Large intestine (tissue), 3 donors: Measurements from ENCODE around the gene ZNF280D. TPM values are rescaled to one million over a fixed set of nuclear protein-coding genes. Genes with fewer than 3 reads are reported as not detected.
A peak's percentile ranks its signal among the peaks of the same experiment; 100 is the strongest.

Experiments
- DNase-seq, 2 donors: peaks; one replicate each; pipeline versions ENCODE4 v3.0.0 to v3.0.0-alpha.2; 2013
- H3K27ac ChIP-seq: one replicate; pipeline ENCODE4 v1.5.1; 2013; ENCODE audit warnings: low read length
- H3K27me3 ChIP-seq: 2 replicates; pipeline ENCODE4 v1.6.1; 2013; ENCODE audit warnings: low read length; ENCODE audit not compliant: control insufficient read depth, insufficient read depth
- H3K36me3 ChIP-seq: 2 replicates; pipeline ENCODE4 v1.6.1; 2013; ENCODE audit warnings: low read length; ENCODE audit not compliant: control insufficient read depth, insufficient read depth
- H3K4me1 ChIP-seq: one replicate; pipeline ENCODE4 v1.6.1; 2013; ENCODE audit warnings: low read length; ENCODE audit not compliant: control insufficient read depth, insufficient read depth
- H3K4me3 ChIP-seq: one replicate; pipeline ENCODE4 v1.5.1; 2013; ENCODE audit warnings: low read length
- H3K9me3 ChIP-seq: one replicate; pipeline ENCODE4 v1.6.1; 2013; ENCODE audit warnings: mild to moderate bottlenecking, low read depth, low read length, moderate library complexity; ENCODE audit not compliant: control insufficient read depth
- WGBS: methylation state at CpG from one replicate; pipeline ENCODE4 v1.1.5; 2013; ENCODE audit warnings: low lambda C conversion rate; ENCODE audit not compliant: insufficient coverage; 5-methylcytosine and 5-hydroxymethylcytosine counted together
- polyA plus RNA-seq: library from polyadenylated mRNA; unstranded; fragments of 120-200 nt; gene quantifications from one replicate; pipeline ENCODE4 v1.2.1, GENCODE V29; 2013

ZNF280D gene
- polyA plus RNA-seq, 1 donor: 43.7 TPM

GRCh38 chr15:56677271-56677670 is 56.0 kb downstream of the ZNF280D start:
- Histone ChIP-seq H3K27me3 (no peaks in the 10 kb centered on the region), H3K4me3 (no peak overlapping the region), H3K9me3 (no peaks in the 10 kb centered on the region), H3K4me1 (no peaks in the 10 kb centered on the region), H3K36me3 (peaks cover 2% of the 10 kb centered on the region), H3K27ac (no peak overlapping the region)
- no peak for DNase-seq
- no CpG with 5 or more reads among the region's 1 CpG for WGBS

- Histone ChIP-seq H3K4me1 (no peaks in the 10 kb centered on the region), H3K4me3 (no peak overlapping the region), H3K27me3 (no peaks in the 10 kb centered on the region), H3K36me3 (peaks cover 2% of the 10 kb centered on the region), H3K9me3 (no peaks in the 10 kb centered on the region), H3K27ac (no peak overlapping the region)
- WGBS: 71% methylated on average over 1 of the region's 1 CpG
- DNase-seq: no peak
These were observed 57.4 kb downstream of the ZNF280D start for GRCh38 chr15:56675930-56676329.

- no peak overlapping the region for H3K4me3 ChIP-seq
- DNase-seq: peak in 1 of 2 donors; percentile 47
- H3K36me3 ChIP-seq: peaks cover 2% of the 10 kb centered on the region
- H3K27me3 ChIP-seq: no peaks in the 10 kb centered on the region
- no peak overlapping the region for H3K27ac ChIP-seq
- H3K9me3 ChIP-seq: no peaks in the 10 kb centered on the region
- H3K4me1 ChIP-seq: no peaks in the 10 kb centered on the region
These were observed 58.5 kb downstream of the ZNF280D start for GRCh38 chr15:56674857-56675256.

- Histone ChIP-seq H3K27me3 (no peaks in the 10 kb centered on the region), H3K27ac (no peak overlapping the region), H3K4me1 (no peaks in the 10 kb centered on the region), H3K36me3 (peaks cover 4% of the 10 kb centered on the region), H3K9me3 (no peaks in the 10 kb centered on the region), H3K4me3 (no peak overlapping the region)
- no peak for DNase-seq
These were observed 60.6 kb downstream of the ZNF280D start for GRCh38 chr15:56672721-56673120.

GRCh38 chr15:56667517-56667916 is 65.8 kb downstream of the ZNF280D start:
- H3K4me3 ChIP-seq: no peak overlapping the region
- WGBS: no CpG with 5 or more reads among the region's 1 CpG

GRCh38 chr15:56660943-56661342 is 72.4 kb downstream of the ZNF280D start:
- no peaks in the 10 kb centered on the region for H3K27me3 ChIP-seq
- no peaks in the 10 kb centered on the region for H3K4me1 ChIP-seq
- H3K27ac ChIP-seq: no peak overlapping the region
- H3K9me3 ChIP-seq: no peaks in the 10 kb centered on the region
- H3K4me3 ChIP-seq: no peak overlapping the region
- peaks cover 31% of the 10 kb centered on the region for H3K36me3 ChIP-seq
- no peak for DNase-seq

More at GRCh38 chr15:56667517-56667916, 65.8 kb downstream of the ZNF280D start:
- Histone ChIP-seq H3K27me3 (no peaks in the 10 kb centered on the region), H3K9me3 (no peaks in the 10 kb centered on the region), H3K36me3 (peaks cover 33% of the 10 kb centered on the region), H3K27ac (no peak overlapping the region), H3K4me1 (no peaks in the 10 kb centered on the region)
- DNase-seq: peak; percentile 12 to 43

GRCh38 chr15:56659197-56659596 is 74.1 kb downstream of the ZNF280D start:
- 80% methylated on average over 1 of the region's 2 CpGs for WGBS
- no peak for DNase-seq
- H3K4me3 ChIP-seq: no peak overlapping the region
- no peaks in the 10 kb centered on the region for H3K4me1 ChIP-seq
- no peaks in the 10 kb centered on the region for H3K27me3 ChIP-seq
- no peak overlapping the region for H3K27ac ChIP-seq
- H3K36me3 ChIP-seq: peaks cover 20% of the 10 kb centered on the region
- H3K9me3 ChIP-seq: no peaks in the 10 kb centered on the region

- Histone ChIP-seq H3K4me1 (peaks cover 6% of the 10 kb centered on the region), H3K4me3 (no peak overlapping the region), H3K9me3 (no peaks in the 10 kb centered on the region), H3K27ac (peak overlapping the region; percentile 89), H3K27me3 (no peaks in the 10 kb centered on the region), H3K36me3 (peaks cover 11% of the 10 kb centered on the region)
- 100% methylated on average over 1 of the region's 3 CpGs for WGBS
- no peak for DNase-seq
These were observed 78.7 kb downstream of the ZNF280D start for GRCh38 chr15:56654624-56655023.

- Histone ChIP-seq H3K27ac (peak overlapping the region; percentile 89), H3K36me3 (peaks cover 9% of the 10 kb centered on the region), H3K4me1 (peaks cover 6% of the 10 kb centered on the region), H3K9me3 (no peaks in the 10 kb centered on the region), H3K27me3 (no peaks in the 10 kb centered on the region), H3K4me3 (no peak overlapping the region)
- DNase-seq: no peak
- WGBS: no CpG with 5 or more reads among the region's 1 CpG
These were observed 79.1 kb downstream of the ZNF280D start for GRCh38 chr15:56654216-56654615.

GRCh38 chr15:56653787-56654186 is 79.5 kb downstream of the ZNF280D start:
- Histone ChIP-seq H3K27me3 (no peaks in the 10 kb centered on the region), H3K27ac (peak overlapping the region; percentile 89), H3K4me3 (no peak overlapping the region), H3K36me3 (peaks cover 9% of the 10 kb centered on the region), H3K9me3 (no peaks in the 10 kb centered on the region), H3K4me1 (peaks cover 6% of the 10 kb centered on the region)
- peak; percentile 71 to 86 for DNase-seq
- 59% methylated on average over 3 of the region's 3 CpGs for WGBS

GRCh38 chr15:56653107-56653506 is 80.2 kb downstream of the ZNF280D start:
- Histone ChIP-seq H3K4me3 (no peak overlapping the region), H3K27me3 (no peaks in the 10 kb centered on the region), H3K36me3 (peaks cover 9% of the 10 kb centered on the region), H3K9me3 (no peaks in the 10 kb centered on the region), H3K4me1 (peaks cover 6% of the 10 kb centered on the region), H3K27ac (peak overlapping the region; percentile 89)
- DNase-seq: peak in 1 of 2 donors; percentile 5
